Pancreas (tissue), 10 donors: ENCODE measurements around the gene LRP1B. TPM values are rescaled to one million over a fixed set of nuclear protein-coding genes. Genes with fewer than 3 reads are reported as not detected.

Source experiments
- ATAC-seq, 4 donors: fragments of 200-7000 bp; cut with Tn5 transposase; one replicate each; pipeline versions ENCODE4 v1.8.0 to v1.9.1; 2020; ENCODE audit warnings: mild to moderate bottlenecking in 4 of 4, moderate library complexity in 4 of 4
- DNase-seq, 6 donors: peaks; one replicate each; pipeline ENCODE4 v3.0.0-alpha.2; 2020
- FAIRE-seq: peaks from 2 replicates; lab custom pipeline; 2012; peaks lifted over from hg19 to GRCh38; lab: Jason Lieb, UNC
- H3K27ac ChIP-seq, 4 donors: fragments of 200-600 bp; sonication (generic); 1 replicate in 3 of 4; 2 replicates in 1 of 4; pipeline versions ENCODE4 v1.5.0 to v1.8.0; 2020
- H3K27me3 ChIP-seq, 4 donors: fragments of 200-600 bp; one replicate each; pipeline ENCODE4 v1.8.0; 2021
- H3K36me3 ChIP-seq, 3 donors: fragments of 200-600 bp; sonication (generic) in 1 of 3; one replicate each; pipeline versions ENCODE4 v1.5.0 to v1.8.0; 2020 to 2021
- H3K4me1 ChIP-seq, 3 donors: fragments of 200-600 bp; one replicate each; pipeline ENCODE4 v1.8.0; 2021
- H3K4me3 ChIP-seq, 4 donors: fragments of 200-600 bp; sonication (generic) in 2 of 4; one replicate each; pipeline versions ENCODE4 v1.5.0 to v1.8.0; 2020 to 2021
- H3K9me3 ChIP-seq, 4 donors: fragments of 200-600 bp; one replicate each; pipeline ENCODE4 v1.8.0; 2021
- WGBS, 2 donors: extraction: QIAGEN DNeasy Blood & Tissue Kit; methylation state at CpG; one replicate each; pipeline ENCODE4 v1.1.7; 2013; 5-methylcytosine and 5-hydroxymethylcytosine counted together
- intact Hi-C, 3 donors: fragments of 100-400 bp; cut with DNase I; formaldehyde crosslinking; loops; one replicate each; pipeline versions ENCODE4 v1.11.1 to v1.14.2; 2022
- polyA plus RNA-seq, 2 donors: library from polyadenylated mRNA; stranded (reverse); fragments of 200-250 nt; gene quantifications; one replicate each; pipeline ENCODE4 v1.2.3, GENCODE V29; 2013
- total RNA-seq, 6 donors: library from RNA; stranded (reverse); fragmentation: NEBNext Ultra II Directional in 4 of 6; extraction: Animal tissue kit (Norgen Biotek cat#: 25700) in 4 of 6; gene quantifications; one replicate each; pipeline versions ENCODE4 v1.2.1 to v1.2.4, GENCODE V29; 2021 to 2023
- TF ChIP-seq, protein P1 (sequence below), 4 donors: fragments of 200-600 bp; sonication (generic) in 3 of 4; IDR thresholded peaks; one replicate each; pipeline versions ENCODE4 v1.5.0 to v1.8.0; 2021; ENCODE audit warnings: antibody characterized with exemption in 4 of 4
- donor health status: healthy with polysubstance abuse.
- donor health status: DM: no; HTN: no; CAD: no; lungs with moderate emphysema.
- donor health status: DM: no; HTN: no; CAD: no.
- donor health status: control.
- donor health status: control.
- donor health status: Bipolar disorder and iron deficiency.
- donor health status: DM: yes; HTN: yes; CAD: no.
- donor health status: DM: no; HTN: no; CAD: no.
- donor health status: DM: no; HTN: no; CAD: no.
- donor health status: DM: yes; HTN: yes; CAD: no.

The LRP1B gene
- total and polyA plus RNA-seq, 8 donors = 0.06 to 0.55 (median 0.25) TPM

DNA sequence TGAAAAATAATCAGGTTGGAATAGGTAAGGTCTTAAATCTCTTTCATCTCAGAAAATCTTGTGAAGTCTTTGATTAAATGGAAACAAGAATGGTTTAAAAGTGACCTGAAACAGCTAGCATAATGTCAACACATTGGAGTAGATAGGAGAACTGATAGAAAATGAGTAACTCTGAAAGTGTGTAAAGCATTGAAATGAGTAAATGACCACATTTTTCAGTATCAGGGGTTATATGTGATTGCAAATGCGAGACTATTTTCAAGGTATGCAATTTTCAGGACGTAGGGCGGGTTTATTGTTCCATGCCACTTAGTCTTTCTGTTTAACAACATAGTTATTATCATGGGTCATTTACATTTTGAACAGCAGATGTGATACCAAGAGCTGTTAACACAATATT lies 1383.2 kb downstream of the LRP1B start:
- DNase-seq (no peak), FAIRE-seq (no peak), ATAC-seq (no peak)
- Histone ChIP-seq H3K4me1 (no peaks in the 10 kb centered on the region), H3K36me3 (no peaks in the 10 kb centered on the region), H3K9me3 (no peaks in the 10 kb centered on the region), H3K27me3 (no peaks in the 10 kb centered on the region), H3K27ac (no peak overlapping the region), H3K4me3 (no peak overlapping the region)
- intact Hi-C loops = no loop called here
- 80 to 82% methylated on average over 3 of the region's 3 CpGs for WGBS, 2 donors
- TF ChIP-seq, protein P1, sequence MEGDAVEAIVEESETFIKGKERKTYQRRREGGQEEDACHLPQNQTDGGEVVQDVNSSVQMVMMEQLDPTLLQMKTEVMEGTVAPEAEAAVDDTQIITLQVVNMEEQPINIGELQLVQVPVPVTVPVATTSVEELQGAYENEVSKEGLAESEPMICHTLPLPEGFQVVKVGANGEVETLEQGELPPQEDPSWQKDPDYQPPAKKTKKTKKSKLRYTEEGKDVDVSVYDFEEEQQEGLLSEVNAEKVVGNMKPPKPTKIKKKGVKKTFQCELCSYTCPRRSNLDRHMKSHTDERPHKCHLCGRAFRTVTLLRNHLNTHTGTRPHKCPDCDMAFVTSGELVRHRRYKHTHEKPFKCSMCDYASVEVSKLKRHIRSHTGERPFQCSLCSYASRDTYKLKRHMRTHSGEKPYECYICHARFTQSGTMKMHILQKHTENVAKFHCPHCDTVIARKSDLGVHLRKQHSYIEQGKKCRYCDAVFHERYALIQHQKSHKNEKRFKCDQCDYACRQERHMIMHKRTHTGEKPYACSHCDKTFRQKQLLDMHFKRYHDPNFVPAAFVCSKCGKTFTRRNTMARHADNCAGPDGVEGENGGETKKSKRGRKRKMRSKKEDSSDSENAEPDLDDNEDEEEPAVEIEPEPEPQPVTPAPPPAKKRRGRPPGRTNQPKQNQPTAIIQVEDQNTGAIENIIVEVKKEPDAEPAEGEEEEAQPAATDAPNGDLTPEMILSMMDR (IDR thresholded peaks at IDR 0.05) = no peak

DNA sequence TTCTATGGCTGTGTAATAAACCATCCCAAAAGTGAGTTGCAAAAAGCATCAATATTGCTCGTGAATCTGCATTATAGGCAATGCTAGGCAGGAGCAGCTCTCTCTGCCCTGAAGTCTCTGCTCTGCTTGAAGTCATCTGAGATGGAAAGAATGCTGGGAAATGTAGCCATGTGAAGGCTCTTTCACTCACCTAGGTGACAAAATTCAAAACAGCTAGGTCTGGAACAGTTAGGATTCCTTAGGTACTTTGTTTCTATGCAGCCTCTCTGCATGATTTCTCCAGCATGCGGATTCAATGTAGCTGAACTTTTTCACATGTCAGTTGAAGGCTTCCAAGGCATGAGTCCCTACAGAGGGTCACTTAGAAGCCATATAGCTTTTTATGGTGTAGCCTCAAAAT lies 1383.7 kb downstream of the LRP1B start:
- DNase-seq = no peak
- Histone ChIP-seq H3K4me1 (no peaks in the 10 kb centered on the region), H3K9me3 (no peaks in the 10 kb centered on the region), H3K27ac (no peak overlapping the region), H3K36me3 (no peaks in the 10 kb centered on the region), H3K4me3 (no peak overlapping the region), H3K27me3 (no peaks in the 10 kb centered on the region)
- no peak for FAIRE-seq
- intact Hi-C loops = no loop called here
- TF ChIP-seq, protein P1 (IDR thresholded peaks at IDR 0.05) = no peak
- no peak for ATAC-seq
- 37 to 63% methylated on average over 2 of the region's 2 CpGs for WGBS, 2 donors

DNA sequence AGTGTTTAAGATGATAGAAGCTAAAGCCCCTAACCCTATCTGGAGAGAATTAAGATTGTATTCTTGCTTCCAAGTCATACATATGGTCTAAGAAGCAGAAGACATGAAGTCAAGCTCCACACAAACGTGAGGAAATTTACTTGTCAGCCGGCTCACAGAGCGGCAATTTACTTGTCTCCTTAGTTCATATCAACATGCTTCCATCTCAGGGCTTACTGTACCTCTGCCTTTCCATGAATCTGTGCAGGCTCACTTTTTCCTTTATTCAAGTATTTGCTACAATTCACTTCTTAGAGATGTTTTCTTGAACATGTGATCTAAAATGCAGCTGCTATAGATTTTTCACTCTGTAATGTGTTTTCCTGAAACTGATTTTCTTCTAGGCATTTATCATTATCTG lies 1386.4 kb downstream of the LRP1B start:
- TF ChIP-seq, protein P1 (IDR thresholded peaks at IDR 0.05) = no peak
- H3K9me3 ChIP-seq = no peaks in the 10 kb centered on the region
- H3K27ac ChIP-seq = no peak overlapping the region
- intact Hi-C loops = no loop called here
- ATAC-seq (no peak), FAIRE-seq (no peak), DNase-seq (no peak)
- H3K4me3 ChIP-seq = no peak overlapping the region
- WGBS, 2 donors = 74 to 84% methylated on average over 3 of the region's 3 CpGs
- H3K36me3 ChIP-seq = no peaks in the 10 kb centered on the region
- H3K4me1 ChIP-seq = no peaks in the 10 kb centered on the region
- no peaks in the 10 kb centered on the region for H3K27me3 ChIP-seq

DNA sequence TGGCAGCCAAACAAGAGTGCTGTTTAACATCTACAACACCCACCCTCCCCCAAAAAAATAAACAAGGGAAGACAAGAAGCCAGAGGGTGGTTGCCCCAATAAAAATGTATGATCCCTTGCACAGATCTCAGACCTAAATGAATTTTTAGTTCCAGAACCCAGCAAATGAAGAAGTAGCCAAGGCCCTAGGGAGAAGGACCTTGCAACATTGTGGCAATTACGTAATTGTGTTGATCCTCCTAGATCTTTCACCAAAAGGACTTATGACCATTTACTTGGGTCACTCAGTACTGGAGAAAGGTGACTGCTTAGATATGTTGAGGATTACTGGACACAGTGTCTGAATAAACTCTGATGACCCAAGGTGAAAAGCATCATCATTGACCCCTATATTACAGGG lies 1393.8 kb downstream of the LRP1B start:
- DNase-seq = no peak
- Histone ChIP-seq H3K4me1 (no peaks in the 10 kb centered on the region), H3K36me3 (no peaks in the 10 kb centered on the region), H3K27me3 (no peaks in the 10 kb centered on the region), H3K27ac (no peak overlapping the region), H3K9me3 (no peaks in the 10 kb centered on the region), H3K4me3 (no peak overlapping the region)
- WGBS, 2 donors = 70 to 80% methylated on average over 1 of the region's 1 CpG
- TF ChIP-seq, protein P1 (IDR thresholded peaks at IDR 0.05) = no peak
- no peak for FAIRE-seq
- no peak for ATAC-seq
- intact Hi-C loops = no loop called here

DNA sequence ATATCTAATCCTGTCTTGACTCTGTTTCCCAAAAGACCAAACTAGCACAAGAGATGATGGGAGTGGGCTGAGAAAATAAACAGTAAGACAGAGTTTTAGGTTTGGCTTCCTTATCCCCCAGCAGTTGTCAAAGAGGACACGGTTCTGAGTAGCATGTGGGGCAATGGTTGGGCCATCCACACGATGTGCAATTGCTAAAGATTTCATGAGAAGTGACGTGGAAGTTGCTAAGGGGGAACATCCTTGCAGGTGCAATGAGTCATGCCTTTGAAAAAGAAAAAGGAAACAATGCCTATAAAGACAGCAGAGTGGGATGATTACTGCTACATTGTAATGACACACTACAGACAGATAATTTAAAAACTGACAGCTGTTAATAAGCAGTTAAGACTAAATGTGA lies 1395.8 kb downstream of the LRP1B start:
- no peak for ATAC-seq
- no peak for FAIRE-seq
- WGBS, 2 donors = 35 to 43% methylated on average over 3 of the region's 3 CpGs

More for the DNA sequence above, 1395.8 kb downstream of the LRP1B start:
- intact Hi-C loops = no loop called here
- no peaks in the 10 kb centered on the region for H3K36me3 ChIP-seq
- no peak overlapping the region for H3K4me3 ChIP-seq
- no peaks in the 10 kb centered on the region for H3K4me1 ChIP-seq
- H3K27me3 ChIP-seq = no peaks in the 10 kb centered on the region
- no peak overlapping the region for H3K27ac ChIP-seq
- TF ChIP-seq, protein P1 (IDR thresholded peaks at IDR 0.05) = no peak
- H3K9me3 ChIP-seq = no peaks in the 10 kb centered on the region
- no peak for DNase-seq
